IMR-90 (cell line): Measurements from ENCODE around the gene TNFRSF14. TPM values are rescaled to one million over a fixed set of nuclear protein-coding genes. Genes with fewer than 3 reads are reported as not detected.

Experiments
- ATAC-seq: fragments of 200-7000 bp; cut with Tn5 transposase; 2 replicates; pipeline ENCODE4 v1.9.1; 2020; ENCODE audit warnings: low read depth, mild to moderate bottlenecking, moderate library complexity
- BruUV-seq: library from RNA; stranded (reverse); fragments of 400-500 nt; replicated peaks from 2 replicates; lab custom pipeline; 2021; lab: Mats Ljungman, UMichigan
- CTCF ChIA-PET: fragments of 300-600 bp; formaldehyde crosslinking; extraction: SDS; loops from one replicate; lab custom pipeline; 2021; ENCODE audit warnings: antibody characterized with exemption; lab: Yijun Ruan, JAX
- POLR2A ChIA-PET: fragments of 300-600 bp; sonication (Branson Sonifier 250); formaldehyde crosslinking; loops from one replicate; lab custom pipeline; 2022; ENCODE audit warnings: antibody characterized with exemption; ENCODE audit not compliant: unreplicated experiment; lab: Charles Lee
- DNase-seq: peaks from one replicate; pipeline ENCODE4 v3.0.0; 2013
- H2AFZ ChIP-seq: replicated peaks from 2 replicates; pipeline ENCODE3; 2013; ENCODE audit warnings: low read length, mild to moderate bottlenecking; ENCODE audit not compliant: poor library complexity
- H2AK5ac ChIP-seq: 2 replicates; pipeline ENCODE4 v1.6.1; 2013; ENCODE audit warnings: low read depth, low read length, inconsistent platforms
- H2AK9ac ChIP-seq: replicated peaks from 2 replicates; pipeline ENCODE3; 2013; ENCODE audit warnings: mild to moderate bottlenecking, low read depth, low read length, moderate library complexity; ENCODE audit not compliant: poor library complexity
- H2BK120ac ChIP-seq: 2 replicates; pipeline ENCODE4 v1.6.1; 2013; ENCODE audit warnings: low read depth, low read length, inconsistent platforms
- H2BK15ac ChIP-seq: 3 replicates; pipeline ENCODE4 v1.6.1; 2013; ENCODE audit warnings: low read depth, low read length, inconsistent platforms
- H2BK20ac ChIP-seq: 2 replicates; pipeline ENCODE4 v1.6.1; 2013; ENCODE audit warnings: low read depth, mild to moderate bottlenecking, inconsistent platforms, low read length, moderate library complexity
- H2BK5ac ChIP-seq: 2 replicates; pipeline ENCODE4 v1.6.1; 2013; ENCODE audit warnings: mild to moderate bottlenecking, low read depth, low read length, inconsistent platforms; ENCODE audit not compliant: poor library complexity, severe bottlenecking
- H3K14ac ChIP-seq: replicated peaks from 2 replicates; pipeline ENCODE4 v1.6.1; 2013; ENCODE audit warnings: low read depth, low read length, inconsistent platforms
- H3K18ac ChIP-seq: 2 replicates; pipeline ENCODE4 v1.6.1; 2013; ENCODE audit warnings: low read depth, low read length, control low read depth
- H3K23ac ChIP-seq: 2 replicates; pipeline ENCODE4 v1.6.1; 2013; ENCODE audit warnings: low read depth, low read length, inconsistent platforms
- H3K27ac ChIP-seq: 2 replicates; pipeline ENCODE4 v1.5.1; 2013; ENCODE audit warnings: mild to moderate bottlenecking, control low read depth, low read length; ENCODE audit not compliant: insufficient read depth
- H3K27me3 ChIP-seq: 2 replicates; pipeline ENCODE4 v1.6.1; 2013; ENCODE audit warnings: low read length; ENCODE audit not compliant: control insufficient read depth, insufficient read depth
- H3K36me3 ChIP-seq: 2 replicates; pipeline ENCODE4 v1.6.1; 2013; ENCODE audit warnings: low read length, mixed read lengths; ENCODE audit not compliant: control insufficient read depth, insufficient read depth
- H3K4ac ChIP-seq: 2 replicates; pipeline ENCODE4 v1.6.1; 2013; ENCODE audit warnings: low read depth, low read length, inconsistent platforms
- H3K4me1 ChIP-seq: 2 replicates; pipeline ENCODE4 v1.6.1; 2013; ENCODE audit warnings: low read length, mixed read lengths; ENCODE audit not compliant: control insufficient read depth, insufficient read depth
- H3K4me2 ChIP-seq: 2 replicates; pipeline ENCODE4 v1.6.1; 2013; ENCODE audit warnings: low read depth, mild to moderate bottlenecking, control low read depth, low read length, moderate library complexity
- H3K4me3 ChIP-seq: 2 replicates; pipeline ENCODE4 v1.5.1; 2013; ENCODE audit warnings: low read depth, mild to moderate bottlenecking, control low read depth, low read length, moderate library complexity; ENCODE audit not compliant: insufficient read depth
- H3K56ac ChIP-seq: 2 replicates; pipeline ENCODE4 v1.6.1; 2013; ENCODE audit warnings: low read length, inconsistent platforms; ENCODE audit not compliant: insufficient read depth; ENCODE audit errors: extremely low read depth
- H3K79me1 ChIP-seq, 2 experiments: 2 replicates each; pipeline ENCODE4 v1.6.1; 2013; ENCODE audit warnings: low read length in 2 of 2, inconsistent platforms in 1 of 2, low read depth in 1 of 2
- H3K9ac ChIP-seq: 2 replicates; pipeline ENCODE4 v1.6.1; 2013; ENCODE audit warnings: low read depth, low read length, control low read depth
- H3K9me1 ChIP-seq: 2 replicates; pipeline ENCODE4 v1.6.1; 2013; ENCODE audit warnings: low read length, inconsistent platforms; ENCODE audit not compliant: insufficient read depth
- H3K9me3 ChIP-seq: 2 replicates; pipeline ENCODE4 v1.6.1; 2013; ENCODE audit warnings: low read length; ENCODE audit not compliant: control insufficient read depth, insufficient read depth
- H4K20me1 ChIP-seq: 2 replicates; pipeline ENCODE4 v1.6.1; 2013; ENCODE audit warnings: low read length, inconsistent platforms; ENCODE audit not compliant: insufficient read depth
- H4K5ac ChIP-seq: 2 replicates; pipeline ENCODE4 v1.6.1; 2013; ENCODE audit warnings: mild to moderate bottlenecking, low read depth, low read length, control low read depth
- H4K8ac ChIP-seq, 2 experiments: 2 replicates each; pipeline ENCODE4 v1.6.1; 2013; ENCODE audit warnings: low read depth in 2 of 2, low read length in 2 of 2, control low read depth in 1 of 2, inconsistent platforms in 1 of 2
- H4K91ac ChIP-seq: 2 replicates; pipeline ENCODE4 v1.6.1; 2013; ENCODE audit warnings: low read depth, low read length, inconsistent platforms; ENCODE audit not compliant: insufficient read depth
- MAFK ChIP-seq: IDR thresholded peaks from 2 replicates; pipeline ENCODE4 v1.6.1; 2012; ENCODE audit warnings: low read depth, low read length, improper control_type of control experiment
- MAZ ChIP-seq: IDR thresholded peaks from 2 replicates; pipeline ENCODE4 v1.6.1; 2012; ENCODE audit warnings: low read depth, mild to moderate bottlenecking, low read length, improper control_type of control experiment, moderate library complexity, borderline replicate concordance
- WGBS, 2 experiments: methylation state at CpG; one replicate each; pipeline versions ENCODE4 v1.1.5 to v1.1.7; 2013; ENCODE audit warnings: missing lambda C conversion rate in 2 of 2; ENCODE audit not compliant: insufficient read length in 1 of 2; ENCODE audit errors: extremely low coverage in 2 of 2; 5-methylcytosine and 5-hydroxymethylcytosine counted together
- dilution Hi-C: fragments of 300-500 bp; cut with HindIII; formaldehyde crosslinking; loops from one replicate; pipeline ENCODE4 v1.14.3; 2018; ENCODE audit warnings: low sequenced_read_pairs; ENCODE audit not compliant: unreplicated experiment
- in situ Hi-C: fragments of 300-500 bp; cut with MboI; formaldehyde crosslinking; loops from 3 replicates; pipeline ENCODE4 v1.14.3; 2019; ENCODE audit warnings: low sequenced_read_pairs, inconsistent platforms, mixed read lengths
- intact Hi-C: fragments of 100-400 bp; cut with micrococcal nuclease; formaldehyde crosslinking; loops from 2 replicates; pipeline ENCODE4 v1.10.0; 2022
- polyA plus RNA-seq, 3 experiments: library from polyadenylated mRNA; depleted of rRNA; stranded (reverse); fragments of >200 nt; gene quantifications; 2 replicates each; pipeline ENCODE4 v1.2.3, GENCODE V29; 2012; ENCODE audit warnings: low replicate concordance in 1 of 3
- total RNA-seq: library from RNA; depleted of rRNA; stranded (reverse); fragments of >200 nt; gene quantifications from 2 replicates; pipeline ENCODE4 v1.2.3, GENCODE V29; 2012

The TNFRSF14 gene
- total and polyA plus RNA-seq, 2 of the 4 experiments (the other 2 are of a cell fraction): 1.3 to 4.2 TPM

- Histone ChIP-seq H3K14ac (no peak overlapping the region), H3K9me3 (0 out of 2 replicates have a peak, but pooled peaks cover 2% of the 10 kb centered on the region), H3K4me3 (no peak overlapping the region), H2BK15ac (no peak overlapping the region), H3K4me1 (no peaks in the 10 kb centered on the region; the same call in 1 of the 2 replicates), H2AK9ac (no peak overlapping the region), H4K5ac (no peak overlapping the region), H3K56ac (no peak overlapping the region), H3K36me3 (no peaks in the 10 kb centered on the region), H3K23ac (no peak overlapping the region), H3K9ac (no peak overlapping the region), H3K27me3 (no peaks in the 10 kb centered on the region; the same call in 1 of the 2 replicates), H2BK5ac (no peak overlapping the region), H3K27ac (no peak overlapping the region), H3K4ac (no peak overlapping the region), H2BK120ac (no peak overlapping the region), H2AK5ac (no peak overlapping the region), H3K9me1 (no peaks in the 10 kb centered on the region), H3K4me2 (no peak overlapping the region), H4K8ac (no peak overlapping the region), H3K79me1 (no peaks in the 10 kb centered on the region), H4K91ac (no peak overlapping the region), H4K20me1 (no peaks in the 10 kb centered on the region), H2BK20ac (no peak overlapping the region), H2AFZ (no peak overlapping the region), H3K18ac (no peak overlapping the region)
- WGBS, 2 experiments: no CpG with 5 or more reads among the region's 3 CpGs
- in situ Hi-C loops: no loop called here
- CTCF ChIA-PET: no interaction called here
- no peak for ATAC-seq
- intact Hi-C loops: no loop called here
- dilution Hi-C loops: no loop called here
- POLR2A ChIA-PET: no interaction called here
- no peak for DNase-seq
- TF ChIP-seq MAZ: no peak
- TF ChIP-seq MAFK: no peak
- BruUV-seq: no TSS peak
Measured at GRCh38 chr1:2598329-2598931, 42.3 kb downstream of the TNFRSF14 start.
